Dorsolateral prefrontal cortex (tissue), 118 donors: ENCODE data around the gene ABCA4. TPM values are rescaled to one million over a fixed set of nuclear protein-coding genes. Genes with fewer than 3 reads are reported as not detected.

Experiments
- total RNA-seq, 120 experiments: library from RNA; stranded (reverse); gene quantifications; one replicate each; pipeline versions ENCODE4 v1.2.3 to v1.2.4, GENCODE V29; 2022

The ABCA4 gene
- total RNA-seq, 120 experiments from 2014 or later, result 0.07 to 5.2 (median 1.1) TPM

Other genes starting within 250 kb of the ABCA4 start
- 10 to 100 TPM; 26.4 to 67.8 (median 41.9) TPM for gene DNTTIP2, start 241.9 kb downstream of the ABCA4 start, total RNA-seq
- gene GCLM, start 211.7 kb downstream of the ABCA4 start, total RNA-seq, result 10 to 100 TPM; 13.0 to 31.9 (median 22.7) TPM
- gene ARHGAP29, start 116.4 kb upstream of the ABCA4 start, total RNA-seq, result 10 to 100 TPM; 12.1 to 54.8 (median 21.8) TPM